ENCODE results near the gene TTC21A.

TTC21A gene

DNA sequence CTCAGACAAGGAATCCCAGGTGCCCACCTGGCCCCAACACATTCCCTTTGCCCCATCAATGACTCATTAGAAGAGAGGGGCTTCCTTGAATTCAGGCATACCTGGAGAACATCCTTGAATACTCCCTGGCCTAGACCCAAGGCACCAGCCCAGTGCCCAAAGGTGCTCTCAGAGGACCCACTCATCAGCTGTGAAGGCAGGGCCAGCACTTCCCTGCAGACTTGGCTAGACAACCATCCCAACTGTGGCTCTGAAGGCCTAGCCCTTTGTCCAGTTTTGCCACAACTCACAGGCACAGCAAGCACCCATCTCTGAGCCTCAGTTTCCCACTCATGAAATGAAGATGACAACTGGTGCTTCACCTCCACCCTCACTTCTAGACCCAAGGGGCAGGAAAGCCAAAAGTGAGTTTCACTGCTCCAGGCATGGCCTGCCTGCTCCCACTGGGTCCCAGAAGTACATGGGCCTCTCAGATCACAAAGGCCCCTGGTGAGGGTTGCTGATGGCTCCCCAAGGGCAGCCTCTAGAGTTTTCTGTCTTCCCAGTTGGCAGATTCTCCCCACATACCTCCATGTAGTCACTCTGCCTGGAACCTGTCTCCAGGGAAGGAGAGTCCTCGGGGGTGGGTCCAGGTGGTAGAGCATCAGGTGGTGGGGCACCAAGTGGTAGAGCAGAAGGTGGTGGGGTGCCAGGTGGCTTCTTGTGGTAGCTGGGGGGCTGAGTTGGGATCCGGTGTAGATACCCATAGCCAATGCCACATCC lies 7.6 kb upstream of the TTC21A start:
- DNase-seq: no peak

GRCh38 chr3:39100500-39100886 lies 7.0 kb upstream of the TTC21A start:
- DNase-seq: no peak

DNA sequence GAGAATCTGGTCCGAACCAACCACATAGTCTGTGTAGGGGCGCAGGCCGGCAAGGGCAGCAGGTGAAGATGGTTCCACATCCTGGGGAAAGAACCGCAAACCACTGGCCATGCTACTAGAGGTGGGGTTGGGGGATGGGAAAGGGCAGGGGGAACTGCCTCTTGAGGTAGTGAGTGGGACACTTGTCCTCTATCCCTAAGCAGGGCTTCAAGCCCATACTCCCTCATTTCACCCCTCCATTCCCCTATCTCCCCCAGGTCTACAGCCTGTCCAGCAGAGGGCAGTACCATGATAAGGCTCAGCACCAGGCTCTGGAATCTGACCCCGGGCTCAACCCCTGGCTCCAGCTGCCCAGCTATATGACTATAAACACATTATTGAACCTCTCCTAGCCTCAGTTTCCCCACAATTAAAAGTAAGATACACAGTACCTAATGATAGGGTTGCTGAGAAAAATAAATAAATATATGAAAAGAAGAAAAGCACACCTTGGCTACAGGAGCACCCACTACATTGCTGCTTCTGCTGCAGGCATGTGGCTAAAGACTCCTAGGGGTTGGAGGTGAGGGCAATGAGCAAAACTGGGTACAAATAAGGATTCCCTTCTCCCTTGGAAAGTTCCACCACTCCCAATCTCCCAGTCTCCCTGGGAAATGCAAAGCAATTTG lies 6.3 kb upstream of the TTC21A start:
- peak; percentile 39 to 73 (median 64) for DNase-seq

DNA sequence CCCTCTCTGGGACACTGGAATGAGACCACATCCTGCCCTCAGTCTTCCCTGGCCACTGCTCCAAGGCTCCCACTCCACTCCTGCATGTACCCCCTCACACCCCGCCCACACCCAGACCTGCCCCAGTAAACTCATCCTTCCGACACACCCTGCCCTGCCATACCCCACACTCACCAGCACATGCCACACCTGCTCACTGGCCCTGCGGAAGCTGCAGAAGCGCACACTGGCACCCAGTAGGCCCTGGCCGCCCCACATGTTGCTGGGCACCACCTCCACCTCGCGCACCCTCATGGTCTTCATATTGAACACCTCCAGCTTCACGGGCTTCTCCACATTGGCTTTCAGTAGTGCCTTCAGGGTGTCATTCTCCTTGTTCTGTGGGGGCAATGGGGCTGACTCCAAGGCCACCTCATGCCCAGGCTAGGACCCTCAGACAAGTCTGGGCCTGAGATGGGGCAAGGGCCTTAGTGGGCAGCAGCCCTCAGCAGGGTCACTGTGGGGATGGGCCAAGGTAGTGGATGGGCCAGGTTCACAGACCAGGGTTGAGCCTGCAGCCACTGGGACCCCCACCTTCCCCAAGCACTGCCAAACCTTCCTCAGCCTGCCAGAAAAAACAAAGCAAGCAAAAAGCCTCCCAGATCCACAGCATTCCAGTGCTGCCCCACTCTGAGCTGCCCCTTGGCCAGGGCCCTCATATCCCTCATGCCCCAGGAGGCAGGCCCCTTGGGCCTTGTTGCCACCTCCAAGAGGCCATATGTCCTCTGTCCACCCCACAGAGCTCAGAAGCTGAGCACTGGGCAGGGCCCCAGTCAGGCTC lies 4.8 kb upstream of the TTC21A start:
- DNase-seq: no peak

DNA sequence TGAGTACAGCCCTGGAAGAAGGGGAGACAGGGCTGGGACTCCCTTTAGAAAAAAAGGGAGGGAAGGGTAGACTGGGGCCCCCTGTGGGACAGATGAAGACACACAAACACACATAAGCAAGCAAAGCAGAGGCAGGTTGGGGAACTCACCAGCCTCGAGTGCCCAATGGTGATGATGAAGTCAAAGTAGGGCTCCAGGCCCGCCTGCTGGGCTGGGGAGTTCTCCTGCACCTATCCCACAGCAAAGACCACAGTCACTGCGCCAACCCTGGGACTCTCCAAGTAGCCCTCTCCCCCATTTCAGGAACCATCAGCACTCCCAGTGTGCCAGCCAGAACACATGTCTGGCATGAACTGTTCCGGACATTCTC lies 4.2 kb upstream of the TTC21A start:
- peak in 1 of 4 experiments; percentile 10 for DNase-seq

- no peak for DNase-seq
Observed at GRCh38 chr3:39103791-39104552, 3.5 kb upstream of the TTC21A start.

DNA sequence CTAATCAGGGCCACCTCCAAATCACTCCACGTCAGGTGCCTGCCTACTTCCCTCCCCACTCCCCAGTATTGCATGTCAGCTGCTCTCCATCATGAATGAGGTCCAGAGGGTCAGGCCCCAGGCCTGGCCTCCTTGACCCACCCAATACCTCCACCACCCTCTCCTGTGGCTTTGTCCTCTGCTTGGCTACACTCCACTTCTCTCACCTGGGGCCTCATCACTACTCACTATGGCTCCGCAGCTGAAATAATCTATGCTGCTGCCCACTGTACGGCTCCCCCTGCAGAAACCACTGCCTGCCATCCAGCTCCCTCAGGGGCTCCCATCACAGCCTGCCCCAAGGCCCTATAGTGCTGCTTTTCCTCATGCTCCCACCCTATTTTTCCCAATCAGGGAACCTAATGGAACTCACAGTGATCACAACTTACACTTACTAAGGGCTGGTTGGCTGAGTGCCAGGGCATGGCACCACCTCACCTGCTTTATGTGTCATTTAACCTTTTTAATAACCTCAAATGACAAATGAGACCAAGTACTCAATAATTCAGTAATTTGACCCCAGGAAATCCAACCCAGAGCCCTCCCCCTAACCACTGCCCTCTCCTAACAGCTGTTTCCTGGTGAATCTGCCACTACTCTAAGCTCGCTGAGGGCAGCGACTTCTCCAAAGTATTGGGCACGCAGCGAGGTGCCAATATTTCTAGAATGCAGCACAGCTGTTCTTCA lies 2.4 kb upstream of the TTC21A start:
- DNase-seq: no peak

GRCh38 chr3:39105687-39106063 lies 1.8 kb upstream of the TTC21A start:
- DNase-seq: no peak

- DNase-seq: peak in 1 of 4 experiments; percentile 7
Observed at GRCh38 chr3:39106281-39106811, 1.1 kb upstream of the TTC21A start.

- peak; percentile 52 to 77 (median 60) for DNase-seq
Observed at GRCh38 chr3:39106851-39107387, 561 bp upstream of the TTC21A start.

- peak; percentile 51 to 76 (median 68) for DNase-seq
Observed at GRCh38 chr3:39108200-39108710, 775 bp downstream of the TTC21A start.

GRCh38 chr3:39109086-39109485 lies 1.6 kb downstream of the TTC21A start:
- no peak for DNase-seq

- no peak for DNase-seq
Observed at GRCh38 chr3:39110041-39110639, 2.7 kb downstream of the TTC21A start.

DNA sequence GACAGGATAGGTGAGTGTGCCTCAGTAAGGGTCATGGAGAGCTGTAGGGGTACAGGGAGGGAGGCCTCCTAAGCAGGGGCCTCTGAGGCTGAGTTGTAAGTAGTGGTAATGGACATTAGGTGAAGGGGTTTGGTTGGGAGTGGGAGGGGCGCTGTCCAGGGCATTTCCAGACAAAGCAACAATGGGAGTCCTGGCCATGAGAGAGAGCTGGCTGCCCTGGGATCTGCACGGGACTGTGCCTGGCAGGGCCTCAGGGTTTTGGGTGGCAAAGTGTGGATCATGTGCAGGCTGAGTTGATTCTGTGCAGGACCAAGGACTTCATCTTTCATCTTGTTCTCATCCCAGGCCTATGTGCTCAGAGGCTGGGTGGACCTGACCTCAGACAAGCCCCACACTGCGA lies 4.6 kb downstream of the TTC21A start:
- DNase-seq: no peak

DNA sequence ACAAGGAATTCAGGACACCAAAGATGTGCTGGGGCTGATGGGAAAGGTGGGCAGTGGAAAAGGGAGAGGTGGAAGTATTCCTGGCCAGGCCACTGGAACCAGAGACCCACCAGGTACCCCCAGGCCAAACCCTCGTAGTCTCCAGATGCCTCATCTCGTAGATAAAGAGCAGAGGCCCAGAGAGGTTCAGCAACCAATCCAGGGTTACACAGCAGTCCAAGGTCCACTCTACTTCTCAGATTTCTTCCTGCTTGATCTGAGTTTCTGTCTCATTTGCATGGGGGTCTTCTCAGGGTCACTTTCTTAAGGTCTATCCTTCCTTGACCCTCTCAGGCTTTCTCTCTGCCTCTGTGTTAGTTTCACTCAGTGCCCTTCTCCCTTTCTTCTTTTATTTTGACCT lies 5.1 kb downstream of the TTC21A start:
- no peak for DNase-seq

DNA sequence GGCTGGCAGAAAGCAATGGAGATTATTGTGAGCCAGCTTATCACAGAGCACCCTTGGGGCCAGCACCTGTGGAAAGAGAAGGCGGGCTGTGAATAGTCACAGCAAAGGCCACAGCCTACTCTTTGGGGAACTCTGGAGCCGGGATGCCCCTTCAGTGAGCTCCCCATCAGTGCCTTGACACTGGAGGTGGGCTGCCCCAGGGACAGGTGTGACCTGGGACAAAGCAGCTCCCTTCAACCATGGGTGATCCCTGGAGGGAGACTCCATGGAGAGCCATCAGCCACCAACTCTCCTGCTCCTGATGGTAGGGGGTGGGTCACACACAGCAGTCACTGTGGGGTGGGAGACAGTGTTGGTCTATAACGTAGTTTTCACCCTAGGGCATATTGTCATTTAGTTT lies 5.8 kb downstream of the TTC21A start:
- DNase-seq: no peak

GRCh38 chr3:39114456-39114855 lies 7.0 kb downstream of the TTC21A start:
- DNase-seq: no peak

GRCh38 chr3:39115870-39116269 lies 8.4 kb downstream of the TTC21A start:
- DNase-seq: no peak

DNA sequence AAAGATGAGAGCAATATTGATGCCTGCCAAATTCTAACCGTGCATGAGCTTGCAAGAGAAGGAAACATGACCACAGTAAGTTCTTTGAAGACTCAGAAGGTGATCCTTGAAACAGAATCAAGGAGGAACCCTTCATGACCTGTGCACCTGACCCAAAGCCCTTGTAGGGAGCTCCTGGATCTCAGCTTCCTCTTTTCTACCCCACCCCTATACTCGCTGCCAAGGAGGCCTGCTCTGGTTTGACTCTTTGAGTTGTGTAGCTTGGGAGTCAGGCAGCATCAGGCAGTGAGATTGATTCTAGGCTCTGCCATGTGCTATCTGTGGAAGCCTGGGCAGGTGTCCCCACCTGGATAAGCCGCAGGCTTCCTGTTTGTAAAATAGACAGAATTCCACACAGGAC lies 10.6 kb downstream of the TTC21A start:
- DNase-seq: no peak

DNA sequence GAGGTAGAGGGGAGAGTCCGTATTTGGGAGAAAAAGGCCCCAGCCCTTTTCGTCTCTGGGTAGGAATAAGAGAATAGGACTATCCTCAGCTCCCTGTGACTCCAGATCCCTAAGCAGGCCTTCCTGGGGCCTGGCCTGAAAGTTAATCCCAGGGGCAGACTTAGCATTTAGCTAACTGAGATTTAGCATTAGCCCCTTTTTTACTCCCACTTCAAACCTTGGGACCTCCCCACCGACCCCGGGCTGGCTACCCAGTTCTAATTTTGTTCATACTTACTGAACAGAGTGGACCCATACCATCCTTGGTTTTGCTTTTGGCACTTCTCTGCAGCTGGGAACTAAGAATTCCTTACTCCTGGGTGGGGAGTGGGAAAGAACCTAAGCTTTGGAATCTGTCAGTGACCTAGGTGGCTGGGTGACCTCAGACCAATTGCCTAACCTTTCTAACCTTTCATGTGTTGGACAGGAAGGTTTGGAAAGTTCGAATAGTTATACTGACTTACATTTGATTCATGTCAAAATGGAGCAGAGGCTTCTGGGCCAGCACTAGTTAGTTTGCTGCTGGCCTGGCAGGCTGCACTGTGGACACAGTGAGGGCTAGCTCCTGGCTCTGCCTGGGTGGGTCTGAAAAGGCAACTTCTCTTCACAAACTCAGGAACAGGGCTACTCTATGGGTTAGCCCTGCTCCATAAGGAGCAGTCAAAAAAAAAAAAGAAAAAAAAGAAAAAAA lies 11.6 kb downstream of the TTC21A start:
- DNase-seq: no peak
